ENCODE data around the gene ELOA.

ELOA gene, protein sequence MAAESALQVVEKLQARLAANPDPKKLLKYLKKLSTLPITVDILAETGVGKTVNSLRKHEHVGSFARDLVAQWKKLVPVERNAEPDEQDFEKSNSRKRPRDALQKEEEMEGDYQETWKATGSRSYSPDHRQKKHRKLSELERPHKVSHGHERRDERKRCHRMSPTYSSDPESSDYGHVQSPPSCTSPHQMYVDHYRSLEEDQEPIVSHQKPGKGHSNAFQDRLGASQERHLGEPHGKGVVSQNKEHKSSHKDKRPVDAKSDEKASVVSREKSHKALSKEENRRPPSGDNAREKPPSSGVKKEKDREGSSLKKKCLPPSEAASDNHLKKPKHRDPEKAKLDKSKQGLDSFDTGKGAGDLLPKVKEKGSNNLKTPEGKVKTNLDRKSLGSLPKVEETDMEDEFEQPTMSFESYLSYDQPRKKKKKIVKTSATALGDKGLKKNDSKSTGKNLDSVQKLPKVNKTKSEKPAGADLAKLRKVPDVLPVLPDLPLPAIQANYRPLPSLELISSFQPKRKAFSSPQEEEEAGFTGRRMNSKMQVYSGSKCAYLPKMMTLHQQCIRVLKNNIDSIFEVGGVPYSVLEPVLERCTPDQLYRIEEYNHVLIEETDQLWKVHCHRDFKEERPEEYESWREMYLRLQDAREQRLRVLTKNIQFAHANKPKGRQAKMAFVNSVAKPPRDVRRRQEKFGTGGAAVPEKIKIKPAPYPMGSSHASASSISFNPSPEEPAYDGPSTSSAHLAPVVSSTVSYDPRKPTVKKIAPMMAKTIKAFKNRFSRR

GRCh38 chr1:23743287-23744152 lies at the start of gene ELOA:
Gene ELOA (plus strand): TSS chr1:23743471. CDS start chr1:23743504, 33 bp downstream.
- peak; percentile 57 for DNase-seq (ENCODE audit: low spot score)

DNA sequence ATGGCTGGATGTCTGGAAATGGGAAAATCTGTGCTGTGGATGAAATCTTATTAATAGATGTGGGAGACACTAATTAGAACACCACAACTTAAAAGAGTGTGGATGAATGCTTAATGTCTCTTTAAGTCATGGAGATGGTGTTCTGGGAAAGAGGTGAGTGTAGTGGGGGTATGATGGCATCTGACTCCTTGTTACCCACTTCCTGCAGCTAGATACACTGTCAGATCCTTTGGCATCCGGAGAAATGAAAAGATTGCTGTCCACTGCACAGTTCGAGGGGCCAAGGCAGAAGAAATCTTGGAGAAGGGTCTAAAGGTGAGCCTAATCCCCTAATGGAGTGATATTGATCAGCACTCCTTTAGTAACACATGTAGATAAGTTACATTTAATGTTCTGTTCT lies 49.7 kb upstream of the ELOA start:
- DNase-seq (ENCODE audit: low spot score) = no peak

GRCh38 chr1:23694371-23694770 lies 48.9 kb upstream of the ELOA start:
- DNase-seq (ENCODE audit: low spot score) = no peak

DNA sequence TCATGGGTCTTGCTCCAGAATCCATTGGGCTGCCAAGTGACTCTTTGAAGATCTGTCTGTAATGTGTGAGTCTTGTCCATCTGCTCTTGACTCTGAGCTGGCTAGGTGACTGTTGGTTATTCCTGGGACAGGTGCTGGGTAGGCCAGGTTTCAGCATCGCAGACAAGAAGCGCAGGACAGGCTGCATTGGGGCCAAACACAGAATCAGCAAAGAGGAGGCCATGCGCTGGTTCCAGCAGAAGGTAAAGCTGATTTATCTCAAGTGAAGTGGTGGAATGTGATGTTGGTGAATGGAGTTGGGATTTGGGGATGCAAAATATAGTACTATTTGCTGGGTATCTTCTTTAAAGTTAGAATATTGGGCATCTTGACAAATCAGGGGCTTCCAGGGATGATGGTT lies 47.6 kb upstream of the ELOA start:
- no peak for DNase-seq (ENCODE audit: low spot score)

GRCh38 chr1:23696335-23696989 lies 46.8 kb upstream of the ELOA start:
- DNase-seq (ENCODE audit: low spot score) = no peak

DNA sequence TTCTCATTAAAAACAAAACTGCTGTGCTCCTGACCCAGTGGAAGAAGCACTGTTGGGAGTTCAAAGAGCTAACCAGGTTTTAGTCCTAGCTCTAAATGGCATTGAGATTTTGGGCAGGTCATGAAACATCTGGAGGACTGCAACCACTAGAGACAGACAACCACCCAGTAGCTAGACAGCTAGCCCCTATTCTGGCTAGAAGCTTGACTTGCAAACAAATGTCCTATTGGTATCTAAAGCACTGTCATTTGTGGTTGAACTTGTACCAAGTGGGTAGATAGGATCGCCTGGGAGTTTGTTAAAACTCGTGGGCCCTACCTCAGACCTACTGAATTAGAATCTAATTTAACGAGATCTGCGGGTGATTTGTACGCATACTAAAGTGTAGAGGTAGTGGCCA lies 44.8 kb upstream of the ELOA start:
- no peak for DNase-seq (ENCODE audit: low spot score)

GRCh38 chr1:23699280-23700179 lies 43.7 kb upstream of the ELOA start:
- DNase-seq (ENCODE audit: low spot score) = no peak

- no peak for DNase-seq (ENCODE audit: low spot score)
Measured at GRCh38 chr1:23701310-23701709, 42.0 kb upstream of the ELOA start.

DNA sequence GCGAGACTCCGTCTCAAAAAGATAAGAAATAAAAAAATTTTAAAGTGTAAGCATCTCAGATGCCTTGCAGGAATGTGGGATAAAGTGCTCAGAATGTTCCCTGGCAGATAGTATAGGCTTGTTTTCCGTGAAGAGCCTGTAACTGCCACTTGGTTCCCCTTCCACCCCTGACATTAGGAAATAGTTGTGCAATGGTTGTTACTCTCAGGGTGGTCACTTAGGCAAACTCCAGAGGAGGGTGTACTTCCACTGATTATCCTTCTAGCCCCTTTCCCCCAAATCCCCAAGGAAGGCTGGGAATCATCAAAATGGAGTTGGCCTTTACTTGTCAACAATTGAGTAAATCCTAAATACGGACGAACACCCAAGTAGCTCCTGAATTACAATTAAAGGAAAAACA lies 41.3 kb upstream of the ELOA start:
- no peak for DNase-seq (ENCODE audit: low spot score)

DNA sequence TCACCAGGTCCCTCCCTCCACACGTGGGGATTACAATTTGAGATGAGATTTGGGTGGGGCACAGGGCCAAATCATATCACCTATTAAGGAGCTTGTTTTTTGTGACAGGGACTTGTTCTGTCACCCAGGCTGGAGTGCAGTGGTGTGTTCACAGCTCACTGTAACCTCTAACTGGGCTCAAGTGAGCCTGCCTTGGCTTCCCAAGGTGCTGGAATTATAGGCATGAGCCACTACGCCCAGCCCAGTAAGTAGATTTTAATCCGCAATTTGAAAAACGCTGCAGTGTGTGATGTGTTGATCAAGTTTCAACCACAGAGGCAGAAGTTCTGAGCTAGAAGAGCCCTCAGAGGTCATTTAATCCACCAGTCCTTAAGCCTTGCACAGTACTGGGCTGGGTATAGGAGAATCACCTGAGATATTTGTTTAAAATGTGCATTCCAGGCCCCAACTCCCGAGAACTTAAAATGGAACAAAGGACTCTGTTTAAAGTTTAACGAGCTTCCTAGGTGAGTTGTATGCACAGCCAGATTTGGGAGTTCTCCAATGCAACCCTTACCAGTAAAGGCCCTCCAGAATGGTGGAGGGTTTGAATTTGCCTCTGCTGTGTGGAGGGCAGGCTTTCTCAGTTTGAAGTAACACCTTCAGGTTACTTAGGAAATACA lies 38.3 kb upstream of the ELOA start:
- no peak for DNase-seq (ENCODE audit: low spot score)

DNA sequence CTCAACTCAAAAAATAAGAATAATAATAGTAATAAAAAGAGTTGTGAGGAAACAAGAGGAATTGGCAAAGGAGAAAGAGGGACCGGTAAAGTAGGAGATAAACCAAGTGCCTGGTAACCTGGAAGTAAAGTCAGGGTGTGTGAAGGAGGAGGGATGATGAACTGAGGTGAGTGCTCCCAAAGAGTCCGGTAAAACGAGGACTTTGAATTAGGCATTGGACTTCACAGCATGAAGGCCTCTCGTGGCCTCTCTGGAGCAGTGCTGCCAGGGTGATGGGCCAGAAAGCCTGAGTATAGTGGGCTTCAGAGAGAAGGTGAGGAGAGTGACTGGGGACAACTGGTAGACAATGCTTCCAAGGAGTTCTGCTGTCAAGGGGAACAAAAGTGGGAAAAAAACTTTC lies 34.0 kb upstream of the ELOA start:
- DNase-seq (ENCODE audit: low spot score) = no peak

GRCh38 chr1:23718482-23718881 lies 24.8 kb upstream of the ELOA start:
- peak; percentile 46 for DNase-seq (ENCODE audit: low spot score)

DNA sequence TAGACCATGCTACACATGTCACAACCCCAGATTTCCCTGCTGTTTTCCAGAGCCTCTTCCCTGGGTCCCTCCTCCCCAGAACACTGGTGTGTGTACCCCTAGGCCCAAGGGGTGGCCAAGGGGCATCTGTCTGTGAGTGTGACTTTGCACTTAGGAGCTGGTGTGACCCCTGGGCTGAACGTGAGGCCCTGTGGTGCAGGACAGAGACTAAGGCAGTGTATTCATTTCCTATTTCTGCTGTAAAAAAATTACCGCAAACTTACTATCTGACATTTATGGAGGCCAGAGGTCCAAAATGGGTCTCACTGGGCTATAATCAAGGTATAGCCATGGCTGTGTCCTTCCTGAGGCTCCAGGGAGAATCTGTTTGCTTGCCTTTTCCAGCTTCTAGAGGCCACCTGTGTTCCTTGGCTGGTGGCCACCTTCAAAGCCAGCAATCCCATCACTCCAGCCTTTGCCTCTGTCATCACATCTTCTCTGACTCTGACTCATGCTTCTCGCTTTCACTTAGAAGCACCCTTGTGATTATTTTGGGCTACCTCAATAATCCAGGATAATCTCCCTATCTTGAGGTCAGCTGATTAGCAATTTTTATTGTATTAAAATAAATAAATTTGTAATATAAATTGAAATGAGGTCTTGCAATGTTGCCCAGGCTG lies 24.0 kb upstream of the ELOA start:
- no peak for DNase-seq (ENCODE audit: low spot score)

DNA sequence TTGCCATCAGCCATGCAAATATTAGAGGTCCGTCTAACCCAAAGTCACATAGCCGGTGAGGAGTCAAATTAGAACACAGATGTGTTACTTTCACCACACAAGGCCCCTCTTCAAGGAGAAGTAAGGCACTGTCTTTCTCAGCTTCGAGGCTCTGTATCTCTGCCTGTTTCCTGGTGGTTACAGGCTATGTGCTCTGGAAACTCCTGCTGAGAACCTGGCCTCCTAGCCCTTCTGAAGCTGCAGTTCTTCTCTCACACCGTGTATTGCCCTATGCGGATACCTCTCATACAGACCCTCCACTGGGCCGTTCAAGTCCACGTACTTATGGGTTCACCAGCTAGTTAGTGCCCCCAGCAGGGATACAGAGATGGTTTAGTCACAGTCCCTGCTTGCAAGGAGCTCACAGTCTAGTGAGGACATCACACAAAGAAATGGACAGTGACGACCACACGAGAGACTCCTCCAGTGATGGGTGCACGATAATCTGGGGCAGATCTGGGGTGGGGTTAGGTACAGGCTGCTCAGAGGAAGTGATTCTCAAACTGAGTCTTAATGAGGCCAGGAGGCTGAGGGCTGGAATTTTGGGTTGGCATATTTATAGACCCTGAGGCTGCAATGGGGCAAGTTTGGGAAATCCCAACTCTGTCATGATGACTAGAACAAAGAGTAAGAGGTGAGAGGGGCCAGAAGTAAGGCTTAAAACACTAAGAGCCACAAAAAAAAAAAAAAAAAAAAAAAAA lies 22.8 kb upstream of the ELOA start:
- no peak for DNase-seq (ENCODE audit: low spot score)

- no peak for DNase-seq (ENCODE audit: low spot score)
Measured at GRCh38 chr1:23722652-23723051, 20.6 kb upstream of the ELOA start.

GRCh38 chr1:23726686-23727085 lies 16.6 kb upstream of the ELOA start:
- DNase-seq (ENCODE audit: low spot score) = no peak

DNA sequence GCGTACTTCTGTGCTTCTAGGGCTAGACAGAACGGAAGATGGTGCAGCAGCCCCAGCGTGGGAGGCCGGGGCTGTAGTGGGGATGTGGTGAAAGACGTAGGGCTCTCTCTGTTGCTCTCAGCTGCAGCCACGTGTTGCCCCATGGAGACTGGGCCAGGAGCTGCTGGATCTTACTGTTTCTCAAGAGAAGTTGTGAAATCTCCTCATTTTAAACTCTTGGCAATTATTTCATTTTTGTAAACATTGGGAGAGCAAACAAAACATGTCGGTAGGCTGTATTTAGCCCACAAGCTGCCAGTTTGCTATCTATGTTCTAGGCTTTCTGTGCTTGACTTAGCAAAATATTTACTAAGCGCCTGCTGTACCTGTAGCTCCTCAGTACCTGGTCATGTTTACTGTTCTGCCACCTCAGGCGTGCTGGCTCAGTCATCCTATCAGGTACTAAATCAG lies 15.9 kb upstream of the ELOA start:
- no peak for DNase-seq (ENCODE audit: low spot score)

DNA sequence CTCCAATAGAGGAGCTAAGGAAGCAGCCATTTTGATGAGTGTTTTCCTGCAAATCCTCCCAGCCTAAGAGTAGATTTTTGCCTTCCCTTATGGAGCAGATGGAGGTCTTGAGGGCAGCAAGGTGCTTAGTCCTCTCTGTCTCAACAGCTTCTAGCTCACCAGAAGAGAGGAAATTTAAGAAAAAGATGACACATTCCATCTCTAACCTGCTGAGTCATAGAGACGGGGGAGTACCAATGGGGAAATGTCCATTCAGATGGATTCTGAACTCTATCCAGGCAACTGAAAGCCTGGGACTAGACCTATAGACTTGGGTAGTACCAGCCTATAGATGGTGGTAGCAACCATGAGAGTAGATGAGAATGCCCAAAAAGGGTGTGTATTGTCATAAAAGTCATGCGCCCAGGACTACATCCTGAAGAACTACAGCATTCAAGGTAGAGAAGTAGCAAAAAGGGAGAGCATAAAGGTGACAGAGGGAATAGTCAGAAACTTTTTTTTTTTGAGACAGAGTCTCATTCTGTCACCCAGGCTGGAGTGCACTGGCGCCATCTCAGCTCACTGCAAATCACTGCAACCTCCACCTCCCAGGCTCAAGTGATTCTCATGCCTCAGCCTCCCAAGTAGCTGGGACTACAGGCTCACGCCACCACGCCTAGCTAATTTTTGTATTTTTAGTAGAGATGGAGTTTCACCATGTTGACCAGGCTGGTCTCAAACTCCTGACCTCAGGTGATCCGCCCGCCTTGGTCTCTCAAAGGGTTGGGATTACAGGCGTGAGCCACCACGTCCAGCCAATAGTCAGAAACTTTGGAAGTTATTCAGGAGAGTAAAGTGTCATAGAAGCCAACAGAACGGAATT lies 10.7 kb upstream of the ELOA start:
- no peak for DNase-seq (ENCODE audit: low spot score)
